PC-9 (cell line): ENCODE measurements around the gene GLCE. TPM values are rescaled to one million over a fixed set of nuclear protein-coding genes. Genes with fewer than 3 reads are reported as not detected.

Source experiments
- BruUV-seq: library from RNA; stranded (reverse); fragments of 400-500 nt; replicated peaks from 2 replicates; lab custom pipeline; 2021; lab: Mats Ljungman, UMichigan
- CTCF ChIA-PET: fragments of 300-600 bp; sonication (Branson Sonifier 250); formaldehyde crosslinking; loops from one replicate; lab custom pipeline; 2022; ENCODE audit warnings: antibody characterized with exemption; lab: Charles Lee
- POLR2A ChIA-PET: fragments of 300-600 bp; sonication (Branson Sonifier 250); formaldehyde crosslinking; loops from one replicate; lab custom pipeline; 2022; ENCODE audit warnings: antibody characterized with exemption; ENCODE audit not compliant: unreplicated experiment; lab: Charles Lee
- DNase-seq, 2 experiments: peaks; one replicate each; pipeline versions ENCODE4 v3.0.0 to v3.0.0-alpha.2; 2015 to 2022; ENCODE audit warnings: mixed read lengths in 1 of 2
- H2AFZ ChIP-seq: fragments of 200-600 bp; sonication (generic); 2 replicates; pipeline ENCODE4 v1.8.1; 2017; ENCODE audit warnings: antibody characterized with exemption
- H3F3A ChIP-seq: fragments of 200-600 bp; sonication (generic); 2 replicates; pipeline ENCODE4 v1.8.1; 2017; ENCODE audit warnings: antibody characterized with exemption, mild to moderate bottlenecking, low read depth; ENCODE audit not compliant: insufficient read depth
- H3K27ac ChIP-seq: fragments of 200-600 bp; sonication (generic); 2 replicates; pipeline ENCODE4 v1.6.1; 2016; ENCODE audit warnings: mixed run types
- H3K27me3 ChIP-seq: fragments of 200-600 bp; sonication (generic); 2 replicates; pipeline ENCODE4 v1.6.1; 2016; ENCODE audit warnings: low read depth, mixed run types; ENCODE audit not compliant: insufficient read depth
- H3K36me3 ChIP-seq: fragments of 200-600 bp; sonication (generic); 2 replicates; pipeline ENCODE4 v1.6.1; 2016; ENCODE audit warnings: low read depth, mixed run types
- H3K4me1 ChIP-seq: fragments of 200-600 bp; sonication (generic); replicated peaks from 2 replicates; pipeline ENCODE4 v1.6.1; 2016; ENCODE audit warnings: mixed run types; ENCODE audit not compliant: insufficient read depth
- H3K4me2 ChIP-seq: fragments of 200-600 bp; sonication (generic); 2 replicates; pipeline ENCODE4 v1.6.1; 2017; ENCODE audit warnings: mixed run types
- H3K4me3 ChIP-seq: fragments of 200-600 bp; sonication (generic); 2 replicates; pipeline ENCODE4 v1.6.1; 2016; ENCODE audit warnings: mixed run types
- H3K79me2 ChIP-seq: fragments of 200-600 bp; sonication (generic); 2 replicates; pipeline ENCODE4 v1.6.1; 2017; ENCODE audit warnings: low read depth, mixed run types
- H3K9me2 ChIP-seq: fragments of 200-600 bp; sonication (generic); 2 replicates; pipeline ENCODE4 v1.8.1; 2017; ENCODE audit warnings: mild to moderate bottlenecking; ENCODE audit not compliant: insufficient read depth
- H3K9me3 ChIP-seq: fragments of 200-600 bp; sonication (generic); 2 replicates; pipeline ENCODE4 v1.8.1; 2016; ENCODE audit warnings: low read depth; ENCODE audit not compliant: insufficient read depth
- H4K20me1 ChIP-seq: fragments of 200-600 bp; sonication (generic); 2 replicates; pipeline ENCODE4 v1.8.1; 2017; ENCODE audit not compliant: insufficient read depth
- CTCF ChIP-seq: fragments of 200-600 bp; sonication (generic); conservative IDR thresholded peaks from 2 replicates; pipeline ENCODE4 v1.6.1; 2017; ENCODE audit warnings: mixed run types, antibody characterized with exemption, mild to moderate bottlenecking, moderate library complexity
- EZH2 ChIP-seq: fragments of 200-600 bp; sonication (generic); IDR thresholded peaks from 2 replicates; pipeline ENCODE4 v1.8.0; 2017; ENCODE audit warnings: antibody characterized with exemption, low read depth
- intact Hi-C: fragments of 100-400 bp; cut with micrococcal nuclease; formaldehyde crosslinking; loops from one replicate; pipeline ENCODE4 v1.10.0; 2022; ENCODE audit not compliant: unreplicated experiment
- total RNA-seq: library from RNA; stranded (reverse); gene quantifications from 2 replicates; pipeline ENCODE4 v1.2.3, GENCODE V29; 2021

GLCE gene
- total RNA-seq, 1 experiment from 2014 or later = 31.3 TPM

DNA sequence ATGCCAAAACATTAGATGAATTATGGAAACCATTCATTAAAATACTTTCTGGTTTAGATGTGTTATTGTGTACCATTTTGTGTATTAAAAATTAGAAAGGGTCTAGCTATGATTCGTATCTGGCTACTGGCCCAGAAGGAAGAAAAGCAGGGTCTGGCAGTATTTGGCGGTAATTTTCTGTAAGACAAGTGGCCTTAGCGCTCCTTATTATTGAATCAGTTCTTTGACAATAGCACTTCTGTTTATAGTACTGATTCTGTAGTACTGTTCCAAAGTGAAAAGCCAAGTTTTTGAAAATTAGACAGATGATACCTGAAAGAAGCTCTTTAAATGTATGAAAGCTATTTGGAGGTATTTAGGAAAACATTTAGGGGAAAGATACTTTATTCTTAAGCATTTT lies 10.2 kb downstream of the GLCE start:
- peaks cover 4% of the 10 kb centered on the region; the same call in 1 of the 2 replicates for H4K20me1 ChIP-seq
- peaks cover 49% of the 10 kb centered on the region for H3K79me2 ChIP-seq
- TF ChIP-seq CTCF (no peak), EZH2 (no peak)
- no peaks in the 10 kb centered on the region for H3K36me3 ChIP-seq
- no peaks in the 10 kb centered on the region for H3K9me2 ChIP-seq
- H3K9me3 ChIP-seq = no peaks in the 10 kb centered on the region
- DNase-seq = no peak
- intact Hi-C loops = no loop called here
- BruUV-seq = no TSS peak
- H3F3A ChIP-seq = 0 out of 2 replicates have a peak, but pooled peaks cover 14% of the 10 kb centered on the region
- CTCF ChIA-PET = no interaction called here
- POLR2A ChIA-PET = no interaction called here
- no peak overlapping the region for H2AFZ ChIP-seq
- H3K27ac ChIP-seq = no peak overlapping the region
- no peak overlapping the region for H3K4me3 ChIP-seq
- H3K4me2 ChIP-seq = no peak overlapping the region
- H3K27me3 ChIP-seq = no peaks in the 10 kb centered on the region
- H3K4me1 ChIP-seq = peaks cover 22% of the 10 kb centered on the region

DNA sequence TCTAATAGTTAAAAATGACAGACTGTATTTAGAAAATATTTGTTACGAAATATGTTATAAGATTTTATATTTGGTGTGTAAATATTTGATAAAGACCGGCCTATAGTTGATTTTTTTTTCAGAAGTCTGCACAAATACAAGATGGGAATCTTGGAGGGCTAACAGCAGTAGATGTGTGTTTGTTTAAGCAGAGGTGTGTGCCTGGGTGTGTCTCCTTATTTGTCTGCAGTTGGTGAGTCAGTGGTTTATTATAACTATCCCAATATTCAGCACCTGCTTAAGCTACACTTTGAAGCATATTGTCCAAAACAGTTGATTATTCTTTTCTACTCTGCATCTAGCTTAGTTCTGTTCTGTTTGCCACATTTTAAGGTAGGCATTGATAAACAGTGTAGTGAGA lies 12.4 kb downstream of the GLCE start:
- no peaks in the 10 kb centered on the region for H3K9me3 ChIP-seq
- H4K20me1 ChIP-seq = peaks cover 4% of the 10 kb centered on the region; the same call in 1 of the 2 replicates
- H3K4me1 ChIP-seq = peaks cover 19% of the 10 kb centered on the region
- 0 out of 2 replicates have a peak, but pooled peaks cover 13% of the 10 kb centered on the region for H3F3A ChIP-seq
- POLR2A ChIA-PET = interaction anchor here (0.6 kb wide), 2 partner anchors 14 to 1652 kb away, joined by 4 to 7 read pairs; partner anchors contain the start of gene C15orf61
- CTCF ChIA-PET = interaction anchor here (0.6 kb wide), 1 partner anchor 1336 kb away, joined by 3 read pairs; no protein-coding TSS in a partner anchor
- TF ChIP-seq EZH2 = no peak
- no peak for TF ChIP-seq CTCF
- peak overlapping the region; percentile 37 for H3K4me2 ChIP-seq
- no peak overlapping the region for H3K27ac ChIP-seq
- intact Hi-C loops = no loop called here
- DNase-seq = peak; percentile 11 to 69
- H3K79me2 ChIP-seq = peaks cover 39% of the 10 kb centered on the region
- no peaks in the 10 kb centered on the region for H3K36me3 ChIP-seq
- no peaks in the 10 kb centered on the region for H3K9me2 ChIP-seq
- no peak overlapping the region for H2AFZ ChIP-seq
- BruUV-seq = no TSS peak
- H3K27me3 ChIP-seq = no peaks in the 10 kb centered on the region
- H3K4me3 ChIP-seq = no peak overlapping the region

DNA sequence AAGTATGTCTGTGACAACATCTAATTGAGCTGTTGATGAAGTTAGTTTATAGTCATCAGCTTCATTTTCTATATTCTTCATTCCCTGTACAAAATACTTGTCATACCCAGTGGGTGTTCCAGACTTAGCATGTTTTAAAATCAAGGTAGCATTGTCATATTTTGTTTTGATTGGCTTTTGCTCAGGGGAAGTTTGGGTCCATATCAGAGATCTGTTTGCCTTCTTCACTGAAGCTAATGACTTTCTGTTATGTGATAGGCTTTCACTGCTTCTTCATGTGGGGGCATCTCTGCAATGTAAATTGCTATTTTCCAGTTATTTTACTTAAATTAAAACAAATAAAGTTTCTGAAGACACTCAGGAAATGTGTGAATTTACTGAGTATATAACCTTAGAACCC lies 15.1 kb downstream of the GLCE start:
- no peaks in the 10 kb centered on the region for H3K27me3 ChIP-seq
- no peak overlapping the region for H3K27ac ChIP-seq
- intact Hi-C loops = no loop called here
- TF ChIP-seq CTCF (no peak), EZH2 (no peak)
- H3K79me2 ChIP-seq = peaks cover 28% of the 10 kb centered on the region
- no peak overlapping the region for H3K4me2 ChIP-seq
- ChIA-PET CTCF (no interaction called here), POLR2A (no interaction called here)
- no peak overlapping the region for H3K4me3 ChIP-seq
- H2AFZ ChIP-seq = no peak overlapping the region
- no peaks in the 10 kb centered on the region for H3K9me3 ChIP-seq
- H3K4me1 ChIP-seq = peaks cover 19% of the 10 kb centered on the region
- H3K9me2 ChIP-seq = no peaks in the 10 kb centered on the region
- no peak for DNase-seq
- 0 out of 2 replicates have a peak, but pooled peaks cover 13% of the 10 kb centered on the region for H3F3A ChIP-seq
- H4K20me1 ChIP-seq = peaks cover 4% of the 10 kb centered on the region; the same call in 1 of the 2 replicates
- no peaks in the 10 kb centered on the region for H3K36me3 ChIP-seq
- no TSS peak for BruUV-seq
